Type B pancreatic cell (in vitro differentiated cells): ENCODE measurements around the gene MAVS. TPM values are rescaled to one million over a fixed set of nuclear protein-coding genes. Genes with fewer than 3 reads are reported as not detected.

Source experiments
- DNase-seq: peaks from one replicate; pipeline ENCODE4 v3.0.0; 2021; ENCODE audit warnings: mixed read lengths; ENCODE audit not compliant: unreplicated experiment; ENCODE audit errors: extremely low spot score
- H3K27ac Mint-ChIP-seq: 2 replicates; pipeline ENCODE4 v1.8.0; 2021; ENCODE audit warnings: mild to moderate bottlenecking, mixed read lengths
- H3K27me3 Mint-ChIP-seq: 2 replicates; pipeline ENCODE4 v1.8.0; 2021; ENCODE audit warnings: mixed read lengths
- H3K36me3 Mint-ChIP-seq: 2 replicates; pipeline ENCODE4 v1.8.0; 2021; ENCODE audit warnings: mixed read lengths
- H3K4me1 Mint-ChIP-seq: one replicate; pipeline ENCODE4 v1.8.0; 2021; ENCODE audit warnings: mixed read lengths; ENCODE audit not compliant: unreplicated experiment
- H3K4me3 Mint-ChIP-seq: 2 replicates; pipeline ENCODE4 v1.8.0; 2021; ENCODE audit warnings: mild to moderate bottlenecking, mixed read lengths
- H3K9me3 Mint-ChIP-seq: 2 replicates; pipeline ENCODE4 v1.8.0; 2021; ENCODE audit warnings: mixed read lengths
- total RNA-seq: library from RNA; stranded (reverse); gene quantifications from 2 replicates; pipeline ENCODE4 v1.2.1, GENCODE V29; 2021; ENCODE audit warnings: low replicate concordance
- TF ChIP-seq, protein P1 (sequence below): fragments of 200-600 bp; sonication (generic); conservative IDR thresholded peaks from 2 replicates; pipeline ENCODE4 v1.5.0; 2021; ENCODE audit warnings: antibody characterized with exemption, mild to moderate bottlenecking

Gene MAVS
- total RNA-seq, 1 donor from 2014 or later: 44.5 TPM

DNA sequence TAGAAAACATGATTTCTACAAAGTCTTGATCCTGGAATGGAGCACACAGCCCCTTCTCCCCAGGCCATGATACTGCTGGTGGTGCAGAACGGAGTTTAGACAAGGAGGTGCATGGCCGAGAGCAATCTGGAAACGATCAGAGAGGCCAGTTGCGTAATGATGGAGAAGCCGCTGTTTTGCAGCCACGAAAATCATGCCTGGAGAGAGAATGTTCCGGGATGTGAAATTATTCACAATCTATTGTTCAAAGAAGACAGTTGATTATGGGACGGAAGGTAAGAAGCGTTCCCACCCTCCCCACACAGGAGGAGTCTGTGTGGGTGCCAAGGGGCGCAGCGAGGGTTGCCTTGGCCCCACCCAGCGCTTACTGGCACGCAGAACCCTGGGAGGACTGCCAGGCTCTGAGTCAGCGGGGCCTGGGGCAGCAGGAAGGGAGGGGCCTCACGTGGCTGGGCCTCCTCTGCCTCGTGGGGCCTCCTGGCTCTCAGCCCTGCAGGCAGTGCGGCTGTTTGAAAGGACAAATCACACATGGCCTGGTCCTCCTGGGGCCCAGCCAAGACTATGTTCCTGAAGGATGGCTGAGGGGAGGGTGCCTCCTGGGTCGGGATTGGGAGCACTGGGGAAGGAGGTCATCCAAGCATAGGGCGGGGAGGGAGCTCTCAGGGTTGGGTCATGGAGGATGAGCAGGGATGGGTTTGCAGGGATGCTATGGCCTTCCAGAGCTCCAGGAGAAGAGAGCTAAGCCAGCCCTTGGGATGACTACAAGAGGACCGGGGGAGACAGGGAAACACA lies 35.0 kb upstream of the MAVS start:
- DNase-seq: peak; percentile 87
- Mint-ChIP-seq H3K27me3 (peaks cover 4% of the 10 kb centered on the region), H3K9me3 (no peaks in the 10 kb centered on the region), H3K4me1 (peaks cover 37% of the 10 kb centered on the region), H3K4me3 (peak overlapping the region; percentile 65), H3K36me3 (no peaks in the 10 kb centered on the region), H3K27ac (peak overlapping the region; percentile 87)
- TF ChIP-seq, protein P1, sequence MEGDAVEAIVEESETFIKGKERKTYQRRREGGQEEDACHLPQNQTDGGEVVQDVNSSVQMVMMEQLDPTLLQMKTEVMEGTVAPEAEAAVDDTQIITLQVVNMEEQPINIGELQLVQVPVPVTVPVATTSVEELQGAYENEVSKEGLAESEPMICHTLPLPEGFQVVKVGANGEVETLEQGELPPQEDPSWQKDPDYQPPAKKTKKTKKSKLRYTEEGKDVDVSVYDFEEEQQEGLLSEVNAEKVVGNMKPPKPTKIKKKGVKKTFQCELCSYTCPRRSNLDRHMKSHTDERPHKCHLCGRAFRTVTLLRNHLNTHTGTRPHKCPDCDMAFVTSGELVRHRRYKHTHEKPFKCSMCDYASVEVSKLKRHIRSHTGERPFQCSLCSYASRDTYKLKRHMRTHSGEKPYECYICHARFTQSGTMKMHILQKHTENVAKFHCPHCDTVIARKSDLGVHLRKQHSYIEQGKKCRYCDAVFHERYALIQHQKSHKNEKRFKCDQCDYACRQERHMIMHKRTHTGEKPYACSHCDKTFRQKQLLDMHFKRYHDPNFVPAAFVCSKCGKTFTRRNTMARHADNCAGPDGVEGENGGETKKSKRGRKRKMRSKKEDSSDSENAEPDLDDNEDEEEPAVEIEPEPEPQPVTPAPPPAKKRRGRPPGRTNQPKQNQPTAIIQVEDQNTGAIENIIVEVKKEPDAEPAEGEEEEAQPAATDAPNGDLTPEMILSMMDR: no peak

DNA sequence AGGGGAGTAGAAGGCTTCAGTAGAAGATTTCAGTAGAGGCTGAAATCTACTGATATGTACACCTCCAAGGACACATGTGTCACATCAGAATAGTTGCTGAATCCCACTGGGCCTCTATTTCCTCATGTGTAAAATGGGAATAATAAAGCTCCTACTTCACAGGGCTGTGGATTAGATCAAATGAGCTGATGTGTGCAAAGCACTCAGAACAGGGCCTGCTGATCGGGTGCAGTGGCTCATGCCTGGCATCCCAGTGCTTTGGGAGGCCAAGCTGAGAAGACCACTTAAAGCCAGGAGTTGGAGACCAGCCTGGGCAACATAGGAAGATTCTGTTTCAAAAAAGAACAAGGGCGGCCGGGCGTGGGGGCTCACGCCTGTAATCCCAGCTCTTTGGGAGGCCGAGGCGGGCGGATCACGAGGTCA lies 34.4 kb upstream of the MAVS start:
- peaks cover 32% of the 10 kb centered on the region for H3K4me1 Mint-ChIP-seq
- TF ChIP-seq, protein P1: no peak
- no peak for DNase-seq
- peak overlapping the region; percentile 87 for H3K27ac Mint-ChIP-seq
- H3K27me3 Mint-ChIP-seq: peaks cover 6% of the 10 kb centered on the region
- H3K36me3 Mint-ChIP-seq: no peaks in the 10 kb centered on the region
- H3K4me3 Mint-ChIP-seq: no peak overlapping the region
- no peaks in the 10 kb centered on the region for H3K9me3 Mint-ChIP-seq

DNA sequence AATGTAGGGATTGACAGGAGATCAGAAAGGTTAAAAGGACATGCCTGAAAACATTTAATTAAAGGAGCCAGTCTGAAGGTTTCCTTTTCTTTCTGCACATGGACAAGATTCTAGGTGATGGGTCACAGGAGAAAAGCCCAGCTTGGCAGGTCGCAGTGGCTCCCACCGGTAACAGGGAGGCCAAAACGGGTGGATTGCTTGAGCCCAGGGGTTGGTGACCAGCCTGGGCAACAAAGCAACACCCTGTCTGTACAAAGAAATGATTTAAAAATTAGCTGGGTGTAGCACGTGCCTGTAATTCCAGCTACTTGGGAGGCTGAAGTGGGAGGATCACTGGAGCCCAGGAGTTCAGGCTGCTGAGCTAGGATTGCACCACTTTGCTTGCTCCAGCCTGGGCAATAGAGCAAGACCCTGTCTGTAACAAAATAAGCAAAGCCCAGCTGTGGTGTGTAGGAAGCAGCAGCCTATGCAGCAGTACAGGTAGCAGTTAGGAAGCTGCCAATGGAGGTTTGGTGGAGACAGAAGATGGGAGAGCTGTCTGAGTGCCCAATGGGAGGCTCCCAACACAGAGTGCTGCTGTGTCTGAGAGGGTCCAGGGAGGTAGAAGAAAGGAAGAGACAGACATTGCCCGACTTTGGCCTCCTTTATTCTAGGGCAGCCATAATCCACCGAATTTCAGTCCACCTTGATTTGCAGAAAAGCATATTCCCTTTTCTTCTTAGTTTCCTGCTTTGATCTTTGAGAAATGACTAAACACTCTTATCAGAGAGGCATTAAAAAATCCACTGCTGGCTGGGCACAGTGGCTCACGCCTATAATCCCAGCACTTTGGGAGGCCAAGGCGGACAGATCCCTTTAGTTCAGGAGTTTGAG lies 33.4 kb upstream of the MAVS start:
- peaks cover 6% of the 10 kb centered on the region for H3K27me3 Mint-ChIP-seq
- DNase-seq: no peak
- TF ChIP-seq, protein P1: no peak
- H3K4me1 Mint-ChIP-seq: peaks cover 22% of the 10 kb centered on the region
- H3K4me3 Mint-ChIP-seq: no peak overlapping the region
- H3K36me3 Mint-ChIP-seq: no peaks in the 10 kb centered on the region
- no peaks in the 10 kb centered on the region for H3K9me3 Mint-ChIP-seq
- peak overlapping the region; percentile 44 for H3K27ac Mint-ChIP-seq

DNA sequence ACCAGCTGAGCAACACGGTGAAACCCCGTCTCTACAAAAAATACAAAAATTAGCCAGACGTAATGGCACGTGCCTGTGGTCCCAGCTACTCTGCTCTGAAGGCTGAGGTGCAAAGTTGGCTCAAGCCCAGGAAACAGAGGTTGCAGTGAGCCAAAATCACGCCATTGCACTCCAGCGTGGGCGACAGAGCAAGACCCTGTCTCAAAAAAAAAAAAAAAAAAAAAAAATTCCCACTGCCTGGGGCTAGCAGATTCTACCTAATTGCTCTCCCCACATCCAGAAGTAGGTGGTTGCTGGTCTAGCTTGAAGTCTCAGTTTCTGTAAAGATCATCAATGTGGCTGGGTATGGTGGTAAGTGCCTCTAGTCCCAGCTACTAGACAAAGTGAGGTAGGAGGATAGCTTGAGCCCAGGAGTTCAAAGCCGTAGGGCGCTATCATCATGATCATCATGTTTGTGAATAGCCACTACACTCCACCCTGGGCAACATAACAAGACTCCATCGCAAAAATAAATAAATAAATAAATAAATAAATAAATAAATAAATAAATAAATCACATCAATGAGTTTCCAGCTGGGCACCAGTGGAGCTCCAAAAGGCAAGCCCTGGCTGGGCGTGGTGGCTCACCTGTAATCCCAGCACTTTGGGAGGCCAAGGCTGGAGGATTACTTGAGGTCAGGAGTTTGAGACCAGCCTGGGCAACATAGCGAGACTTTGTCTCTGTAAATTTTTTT lies 32.6 kb upstream of the MAVS start:
- no peaks in the 10 kb centered on the region for H3K36me3 Mint-ChIP-seq
- DNase-seq: no peak
- H3K27ac Mint-ChIP-seq: no peak overlapping the region
- no peak overlapping the region for H3K4me3 Mint-ChIP-seq
- TF ChIP-seq, protein P1: no peak
- peaks cover 6% of the 10 kb centered on the region for H3K27me3 Mint-ChIP-seq
- no peaks in the 10 kb centered on the region for H3K9me3 Mint-ChIP-seq
- peaks cover 21% of the 10 kb centered on the region for H3K4me1 Mint-ChIP-seq

DNA sequence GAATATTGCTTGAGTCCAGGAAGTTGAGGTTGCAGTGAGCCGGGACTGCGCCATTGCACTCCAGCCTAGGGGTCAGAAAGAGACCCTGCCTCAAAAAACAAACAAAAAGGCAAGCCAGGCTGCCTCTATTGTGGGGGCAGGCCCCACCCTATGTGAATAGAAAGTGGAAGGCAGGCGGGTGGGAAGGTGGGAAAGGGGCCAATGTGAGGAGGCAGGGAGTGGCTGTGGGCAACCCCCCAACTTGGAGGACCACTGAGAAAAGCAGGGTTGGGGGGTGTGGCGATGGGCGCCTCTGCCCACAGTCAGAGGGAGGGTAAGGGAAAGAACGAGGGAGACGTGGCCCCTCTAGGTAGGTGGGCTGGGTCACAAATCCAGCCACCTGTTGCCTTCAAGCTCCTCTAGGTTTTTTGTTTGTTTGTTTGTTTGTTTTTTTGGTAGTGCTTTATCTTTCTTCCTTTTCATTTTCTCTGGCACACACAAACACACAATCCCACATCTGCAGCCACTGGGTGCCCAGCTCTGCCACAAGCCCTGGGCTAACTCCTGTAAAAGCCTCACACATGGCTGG lies 31.6 kb upstream of the MAVS start:
- Mint-ChIP-seq H3K27me3 (peaks cover 6% of the 10 kb centered on the region), H3K9me3 (no peaks in the 10 kb centered on the region), H3K4me3 (no peak overlapping the region), H3K36me3 (no peaks in the 10 kb centered on the region), H3K27ac (no peak overlapping the region), H3K4me1 (peaks cover 25% of the 10 kb centered on the region)
- TF ChIP-seq, protein P1: no peak
- DNase-seq: no peak
